GM19351 (cell line): ENCODE data around the gene TSC22D1.
"Not testable (repeated sequence)": the region's sequence is repeated elsewhere in the genome, so short reads cannot be mapped to it uniquely, and the experiment has no call there.

Source experiments
- ATAC-seq: cut with Tn5 transposase; IDR thresholded peaks from one replicate; pipeline ENCODE4 v1.9.1; 2021; ENCODE audit warnings: mild to moderate bottlenecking, moderate library complexity; ENCODE audit not compliant: unreplicated experiment

TSC22D1 gene

DNA sequence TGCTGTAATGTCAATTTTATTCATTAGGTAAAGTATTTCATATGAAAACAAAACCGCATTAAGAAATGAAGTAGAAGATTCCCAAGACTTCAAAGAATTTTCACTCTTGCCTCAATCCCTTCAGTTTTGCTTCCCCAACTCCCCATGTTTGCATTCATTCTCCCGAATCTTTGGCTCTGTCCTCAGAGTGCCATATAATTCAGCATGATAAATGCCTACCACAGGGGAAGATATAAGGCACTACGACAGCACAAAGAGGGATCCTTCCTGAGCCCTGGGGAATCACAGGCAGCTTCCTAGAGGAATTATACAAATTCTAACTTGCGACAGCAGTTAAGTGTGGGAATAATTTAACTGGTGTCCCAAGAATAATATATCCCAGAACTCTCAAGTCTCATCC is 68.5 kb downstream of the TSC22D1 start:
- no peak for ATAC-seq

DNA sequence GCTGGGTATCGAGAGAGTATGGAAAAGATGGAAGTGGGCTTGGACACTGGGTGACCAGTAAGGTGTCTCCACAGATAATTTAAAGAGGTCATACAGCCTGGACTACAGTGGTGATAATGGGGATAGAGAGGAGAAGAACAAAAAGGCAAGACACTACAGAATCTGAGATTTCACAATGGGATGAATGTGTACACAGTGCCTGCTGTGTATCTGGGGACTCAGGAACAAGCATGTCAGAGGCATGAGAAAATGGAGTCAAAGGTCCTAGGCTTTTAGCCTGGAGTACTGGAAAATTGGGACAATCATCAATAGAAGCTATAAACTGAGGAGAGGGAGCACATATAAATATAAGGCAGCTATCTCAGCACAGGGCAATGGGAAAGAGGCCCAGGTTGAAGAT is 69.4 kb downstream of the TSC22D1 start:
- ATAC-seq, result no peak

DNA sequence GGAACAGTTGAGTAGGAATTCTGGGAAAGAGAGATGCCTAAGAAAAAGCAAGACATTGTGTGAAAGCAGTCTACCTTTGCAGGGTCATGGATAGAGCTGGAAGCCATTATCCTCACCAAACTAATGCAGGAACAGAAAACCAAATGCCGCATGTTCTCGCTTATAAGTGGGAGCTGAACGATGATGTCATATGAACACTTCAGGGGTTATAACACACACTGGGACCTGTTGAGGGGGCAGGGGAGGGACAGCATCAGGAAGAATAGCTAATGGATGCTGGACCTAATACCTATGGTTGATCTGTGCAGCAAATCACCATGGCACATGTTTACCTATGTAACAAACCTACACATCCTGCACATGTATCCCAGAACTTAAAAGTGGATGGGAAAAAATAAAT is 69.9 kb downstream of the TSC22D1 start:
- ATAC-seq, result no peak

- ATAC-seq, result no peak
Measured at GRCh38 chr13:44504116-44504515, 72.0 kb downstream of the TSC22D1 start.

GRCh38 chr13:44498969-44499368 is 77.2 kb downstream of the TSC22D1 start:
- ATAC-seq, result no peak

GRCh38 chr13:44498502-44498901 is 77.6 kb downstream of the TSC22D1 start:
- no peak for ATAC-seq

- no peak for ATAC-seq
Measured at GRCh38 chr13:44497801-44498200, 78.3 kb downstream of the TSC22D1 start.

GRCh38 chr13:44493213-44493812 is 82.8 kb downstream of the TSC22D1 start:
- ATAC-seq, result no peak

DNA sequence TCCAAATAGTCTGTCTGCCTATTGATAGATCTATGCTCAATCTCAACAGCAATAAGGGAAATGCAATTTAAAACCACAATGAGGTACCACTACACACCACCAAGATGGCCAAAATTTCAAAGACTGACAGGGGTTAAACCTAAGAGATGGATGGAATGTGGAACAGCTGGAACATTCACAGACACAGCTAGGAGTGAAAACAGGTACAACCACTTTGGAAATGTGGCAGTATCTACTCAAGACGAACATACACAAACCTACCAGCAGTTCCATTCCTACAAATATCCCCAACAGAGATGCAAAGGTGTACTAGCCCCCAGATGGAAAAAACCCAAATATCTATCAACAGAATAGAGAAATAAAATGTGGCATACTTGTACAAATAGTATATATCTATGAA is 86.4 kb downstream of the TSC22D1 start:
- ATAC-seq, result no peak

- peak; percentile 84 for ATAC-seq
Measured at GRCh38 chr13:44487989-44488388, 88.1 kb downstream of the TSC22D1 start.

DNA sequence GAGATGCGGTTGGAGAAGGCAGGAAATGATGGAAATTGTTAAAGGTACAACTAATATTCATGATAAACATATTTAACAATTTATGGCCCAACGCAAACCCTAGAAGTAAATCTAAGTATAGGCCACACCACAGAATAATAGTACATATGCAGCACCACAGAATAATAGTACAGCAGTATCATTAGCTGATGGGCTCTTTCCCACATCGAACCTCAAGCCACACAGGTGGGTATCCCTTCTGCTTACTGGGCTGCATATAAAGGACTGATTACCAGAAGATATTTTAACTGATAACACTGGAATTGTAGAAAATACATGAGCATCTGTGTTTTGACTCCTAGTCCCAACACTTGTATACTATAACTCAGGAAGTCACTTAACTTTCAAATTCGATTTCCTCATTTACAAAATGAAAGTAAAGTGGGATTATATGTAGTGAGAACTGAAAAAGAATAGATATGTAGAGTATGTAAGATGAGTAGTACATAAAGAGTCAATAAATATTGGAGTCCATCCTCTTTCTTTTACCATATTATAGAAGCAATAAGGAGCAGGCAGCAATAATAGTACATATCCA is 91.5 kb downstream of the TSC22D1 start:
- ATAC-seq, result no peak

DNA sequence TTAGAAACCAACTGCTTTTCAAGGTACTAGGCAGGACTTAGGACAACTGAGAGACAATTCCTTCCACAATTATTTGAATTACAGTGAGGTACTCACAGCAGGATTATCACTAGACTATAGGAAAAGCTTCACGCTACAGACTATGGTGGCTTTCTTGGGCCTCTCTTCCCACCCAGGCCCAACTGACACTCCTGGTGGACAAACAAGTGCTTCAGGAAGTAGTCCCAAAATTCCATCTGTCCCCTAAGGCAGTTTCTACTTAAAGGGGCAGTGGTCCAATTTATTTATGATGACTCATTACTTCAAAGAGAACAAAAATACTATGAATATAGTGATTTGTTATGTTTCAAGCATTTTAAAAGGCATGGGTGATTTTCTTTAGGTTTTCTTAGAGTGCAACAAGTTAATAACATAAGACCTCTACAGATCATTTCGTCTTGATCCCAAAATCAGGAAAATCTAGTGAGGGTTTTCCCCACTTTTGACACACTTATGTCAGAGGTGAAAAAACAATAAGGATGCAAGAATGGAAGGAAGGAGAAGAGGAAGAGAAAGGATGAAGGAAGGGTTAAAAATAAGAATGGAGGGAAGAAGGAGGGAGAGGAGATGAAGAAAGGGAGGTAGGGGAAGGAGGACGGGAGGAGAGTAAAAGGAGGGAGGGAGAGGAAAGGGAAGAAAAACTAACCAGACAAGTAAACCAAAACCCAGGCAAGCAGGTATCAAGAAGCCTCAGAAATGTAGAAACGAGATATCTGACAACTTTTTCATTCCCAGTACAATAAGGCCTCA is 101.8 kb downstream of the TSC22D1 start:
- ATAC-seq, result no peak

DNA sequence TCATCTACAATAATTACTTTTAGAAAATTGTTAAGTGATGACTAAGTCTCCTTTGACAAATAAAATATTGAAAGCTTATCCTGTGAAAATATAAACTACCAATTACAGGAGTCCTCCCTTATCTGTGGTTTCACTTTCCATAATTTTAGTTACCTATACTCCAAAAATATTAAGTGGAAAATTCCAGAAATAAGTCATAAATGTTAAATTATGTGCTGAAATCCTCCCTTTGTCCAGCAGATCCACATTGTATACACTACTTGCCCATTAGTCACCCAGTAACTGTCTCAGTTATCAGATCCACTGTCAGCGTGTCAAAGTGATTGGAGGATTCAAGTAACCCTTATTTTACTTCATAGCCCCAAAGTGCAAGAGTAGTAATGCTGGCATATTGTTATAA is 104.4 kb downstream of the TSC22D1 start:
- no peak for ATAC-seq

- no peak for ATAC-seq
Measured at GRCh38 chr13:44470638-44471562, 105.2 kb downstream of the TSC22D1 start.

GRCh38 chr13:44468874-44469273 is 107.3 kb downstream of the TSC22D1 start:
- no peak for ATAC-seq

- ATAC-seq, result no peak
Measured at GRCh38 chr13:44465318-44465717, 110.8 kb downstream of the TSC22D1 start.

DNA sequence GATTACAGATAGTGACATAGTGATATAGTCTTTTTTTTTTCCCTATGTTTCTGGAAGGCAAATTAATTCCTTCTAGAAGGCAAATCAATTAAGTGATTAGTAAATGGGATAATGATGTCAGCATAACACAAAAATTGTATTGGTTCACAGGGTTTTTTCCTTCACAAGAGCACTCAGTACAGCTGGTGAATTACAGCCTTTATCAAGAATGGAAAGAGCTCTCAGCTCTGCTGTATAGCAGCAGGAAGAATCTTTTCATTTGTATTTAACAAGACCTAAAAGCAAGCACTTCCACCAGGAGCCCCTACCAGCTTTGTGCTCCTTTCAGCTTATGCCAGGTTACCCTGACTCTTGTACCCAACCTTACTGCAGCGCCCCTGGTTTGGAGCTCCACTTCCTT is 111.7 kb downstream of the TSC22D1 start:
- ATAC-seq, result no peak

- ATAC-seq, result no peak
Measured at GRCh38 chr13:44463759-44464158, 112.4 kb downstream of the TSC22D1 start.

DNA sequence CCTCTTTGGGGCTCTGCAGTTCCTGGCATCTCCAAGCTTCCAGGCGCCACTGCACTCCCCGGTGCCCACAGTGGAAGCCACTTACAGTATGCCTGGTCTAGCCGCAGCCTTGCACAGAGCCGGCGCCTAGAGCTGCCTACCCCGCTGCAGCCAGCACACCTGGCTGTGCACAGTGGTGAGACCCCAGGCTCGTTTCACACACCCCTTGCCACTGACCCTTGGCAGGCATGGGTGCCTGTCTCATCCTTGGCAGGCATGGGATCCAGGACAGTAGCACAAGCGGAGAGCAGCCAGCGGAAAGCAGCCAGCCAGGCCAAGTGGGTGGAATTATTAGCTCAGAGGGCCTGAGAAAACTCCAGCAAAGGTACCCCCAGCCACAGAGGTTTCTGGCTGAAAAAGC is 116.5 kb downstream of the TSC22D1 start:
- ATAC-seq, result no peak

DNA sequence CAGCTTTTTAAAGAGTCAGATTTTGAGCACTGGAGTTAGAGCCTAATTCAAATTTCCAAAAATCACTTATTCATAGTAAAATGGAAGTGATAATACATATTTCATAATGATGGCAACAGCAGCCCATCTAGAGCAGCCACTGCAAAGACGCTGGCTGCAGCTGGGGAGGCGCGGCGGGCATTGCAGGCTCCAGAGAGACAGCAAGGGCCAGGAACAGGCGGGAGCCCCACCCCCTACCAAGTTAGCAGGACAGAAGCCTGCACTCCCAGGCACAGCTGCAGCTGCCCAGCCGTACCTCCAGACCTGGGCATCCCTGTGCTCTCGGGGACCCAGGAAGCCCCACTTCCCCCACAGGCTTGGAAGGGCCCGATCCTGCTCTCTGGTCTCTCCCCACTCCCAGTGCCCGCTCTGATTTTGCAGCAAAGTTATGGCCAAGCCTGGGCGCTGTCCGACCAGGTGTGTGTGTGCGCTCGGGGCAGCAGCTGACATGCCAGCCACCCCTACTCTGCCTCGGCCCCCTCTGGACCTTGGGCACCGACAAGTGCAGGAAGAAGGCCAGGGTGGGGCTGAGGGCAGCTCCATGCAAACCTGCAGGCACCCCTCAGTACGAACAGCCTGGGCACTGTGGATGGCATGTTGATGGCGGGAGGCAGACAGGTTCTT is 117.7 kb downstream of the TSC22D1 start:
- no peak for ATAC-seq

GRCh38 chr13:44456212-44456611 is 119.9 kb downstream of the TSC22D1 start:
- ATAC-seq, result not testable (repeated sequence)
